Measurements from ENCODE around the gene SLC39A13. TPM values are rescaled to one million over a fixed set of nuclear protein-coding genes. Genes with fewer than 3 reads are reported as not detected.

Gene SLC39A13
- total RNA-seq, 2 experiments from 2014 or later, result 10.0 to 10.5 TPM

DNA sequence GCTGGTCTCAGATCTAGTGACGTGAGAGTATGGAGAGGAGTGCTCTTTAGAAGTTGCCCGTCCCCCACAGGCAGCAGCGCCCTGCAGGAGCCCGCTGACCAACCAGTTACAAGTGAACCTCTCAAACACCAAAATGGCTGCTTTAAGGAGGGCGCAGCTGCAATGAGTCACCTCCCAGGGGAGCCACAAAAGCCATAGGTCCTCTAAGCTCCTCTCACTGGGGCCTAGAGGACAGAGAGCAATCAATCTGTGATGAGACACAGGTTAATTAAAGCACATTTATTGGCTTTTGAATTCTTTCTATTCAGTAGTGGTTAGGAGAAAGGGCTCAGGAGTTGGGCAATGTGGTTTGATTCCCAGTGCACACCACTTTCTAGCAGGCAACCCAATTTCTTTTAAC is 56.1 kb downstream of the SLC39A13 start:
- H3K4me1 Mint-ChIP-seq (ENCODE audit: low read depth), result peaks cover 6% of the 10 kb centered on the region
- no peaks in the 10 kb centered on the region for H3K27me3 Mint-ChIP-seq
- ChIA-PET CTCF (interaction anchor here (0.7 to 1.5 kb wide), 5 partner anchors 8 to 285 kb away, joined by 3 to 5 read pairs (median 3); no protein-coding TSS in a partner anchor), POLR2A (no interaction called here)
- intact Hi-C loops (cut with micrococcal nuclease), result no loop called here
- H3K27ac Mint-ChIP-seq, result peak overlapping the region; percentile 55
- TF ChIP-seq, protein P1, sequence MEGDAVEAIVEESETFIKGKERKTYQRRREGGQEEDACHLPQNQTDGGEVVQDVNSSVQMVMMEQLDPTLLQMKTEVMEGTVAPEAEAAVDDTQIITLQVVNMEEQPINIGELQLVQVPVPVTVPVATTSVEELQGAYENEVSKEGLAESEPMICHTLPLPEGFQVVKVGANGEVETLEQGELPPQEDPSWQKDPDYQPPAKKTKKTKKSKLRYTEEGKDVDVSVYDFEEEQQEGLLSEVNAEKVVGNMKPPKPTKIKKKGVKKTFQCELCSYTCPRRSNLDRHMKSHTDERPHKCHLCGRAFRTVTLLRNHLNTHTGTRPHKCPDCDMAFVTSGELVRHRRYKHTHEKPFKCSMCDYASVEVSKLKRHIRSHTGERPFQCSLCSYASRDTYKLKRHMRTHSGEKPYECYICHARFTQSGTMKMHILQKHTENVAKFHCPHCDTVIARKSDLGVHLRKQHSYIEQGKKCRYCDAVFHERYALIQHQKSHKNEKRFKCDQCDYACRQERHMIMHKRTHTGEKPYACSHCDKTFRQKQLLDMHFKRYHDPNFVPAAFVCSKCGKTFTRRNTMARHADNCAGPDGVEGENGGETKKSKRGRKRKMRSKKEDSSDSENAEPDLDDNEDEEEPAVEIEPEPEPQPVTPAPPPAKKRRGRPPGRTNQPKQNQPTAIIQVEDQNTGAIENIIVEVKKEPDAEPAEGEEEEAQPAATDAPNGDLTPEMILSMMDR (IDR thresholded peaks at IDR 0.05), result no peak
- no peak overlapping the region for H3K4me3 Mint-ChIP-seq
- ATAC-seq (peak; percentile 30), DNase-seq (peak; percentile 12)
- peaks cover 26% of the 10 kb centered on the region for H3K36me3 Mint-ChIP-seq (ENCODE audit: low read depth)
- no peaks in the 10 kb centered on the region for H3K9me3 Mint-ChIP-seq

Small RNAs within 50 kb of the gene (microRNA-seq; reads per million reads assigned to microRNA genes)
- not detected for gene MIR4487 (ENCODE audit: borderline microRNAs expressed, borderline replicate concordance)

Other genes starting within 250 kb of the SLC39A13 start
- gene ARFGAP2, start 231.7 kb upstream of the SLC39A13 start, total RNA-seq, result 10 to 100 TPM; 70.1 to 71.7 TPM
- gene PACSIN3, start 222.2 kb upstream of the SLC39A13 start, total RNA-seq, result 1 to 10 TPM; 4.7 to 8.0 TPM
- 100 to 1,000 TPM; 189 to 200 TPM for gene DDB2, start 193.6 kb upstream of the SLC39A13 start, total RNA-seq
- gene ACP2, start 159.8 kb upstream of the SLC39A13 start, total RNA-seq, result 10 to 100 TPM in 1 of 2 experiments, 1 to 10 TPM in 1; 9.4 to 13.4 TPM
- 10 to 100 TPM; 12.7 to 15.3 TPM for gene NR1H3, start 150.6 kb upstream of the SLC39A13 start, total RNA-seq
- gene MADD, start 138.5 kb upstream of the SLC39A13 start, total RNA-seq, result 10 to 100 TPM; 55.7 to 61.2 TPM
- gene MYBPC3, start 55.9 kb upstream of the SLC39A13 start, total RNA-seq, result not detected
- under 1 TPM in 1 of 2 experiments, not detected in 1; 0.25 TPM for gene SPI1, start 30.0 kb upstream of the SLC39A13 start, total RNA-seq
- 100 to 1,000 TPM; 137 to 140 TPM for gene PSMC3, start 17.8 kb downstream of the SLC39A13 start, total RNA-seq
- under 1 TPM; 0.36 to 0.81 TPM for gene RAPSN, start 40.5 kb downstream of the SLC39A13 start, total RNA-seq
- gene CELF1, start 144.5 kb downstream of the SLC39A13 start, total RNA-seq, result 100 to 1,000 TPM; 120 to 122 TPM
- gene PTPMT1, start 157.0 kb downstream of the SLC39A13 start, total RNA-seq, result 10 to 100 TPM; 44.1 to 46.7 TPM
- 10 to 100 TPM; 15.4 to 16.3 TPM for gene KBTBD4, start 170.4 kb downstream of the SLC39A13 start, total RNA-seq
- gene NDUFS3, start 170.5 kb downstream of the SLC39A13 start, total RNA-seq, result 100 to 1,000 TPM; 129 to 138 TPM
- not detected for gene FAM180B, start 178.1 kb downstream of the SLC39A13 start, total RNA-seq
- gene C1QTNF4, start 185.8 kb downstream of the SLC39A13 start, total RNA-seq, result under 1 TPM in 1 of 2 experiments, not detected in 1; 0.18 TPM
- 100 to 1,000 TPM; 144 to 145 TPM for gene MTCH2, start 234.0 kb downstream of the SLC39A13 start, total RNA-seq

Measured in activated CD8-positive, alpha-beta T cell treated with anti-CD3 and anti-CD28 coated beads for 36 hours (primary cell).